IPS-18c (cell line): ENCODE results near the gene IZUMO1.
"Not testable (repeated sequence)": the region's sequence is repeated elsewhere in the genome, so short reads cannot be mapped to it uniquely, and the experiment has no call there.

ENCODE experiments used
- H3K4me3 ChIP-seq: 2 replicates; pipeline ENCODE4 v1.7.0; 2013; ENCODE audit warnings: low read depth, mild to moderate bottlenecking, low read length, moderate library complexity; ENCODE audit not compliant: insufficient read depth
- H3K9me3 ChIP-seq: one replicate; pipeline ENCODE4 v1.6.1; 2013; ENCODE audit warnings: mild to moderate bottlenecking, low read length, moderate library complexity; ENCODE audit not compliant: control insufficient read depth, insufficient read depth

The IZUMO1 gene

DNA sequence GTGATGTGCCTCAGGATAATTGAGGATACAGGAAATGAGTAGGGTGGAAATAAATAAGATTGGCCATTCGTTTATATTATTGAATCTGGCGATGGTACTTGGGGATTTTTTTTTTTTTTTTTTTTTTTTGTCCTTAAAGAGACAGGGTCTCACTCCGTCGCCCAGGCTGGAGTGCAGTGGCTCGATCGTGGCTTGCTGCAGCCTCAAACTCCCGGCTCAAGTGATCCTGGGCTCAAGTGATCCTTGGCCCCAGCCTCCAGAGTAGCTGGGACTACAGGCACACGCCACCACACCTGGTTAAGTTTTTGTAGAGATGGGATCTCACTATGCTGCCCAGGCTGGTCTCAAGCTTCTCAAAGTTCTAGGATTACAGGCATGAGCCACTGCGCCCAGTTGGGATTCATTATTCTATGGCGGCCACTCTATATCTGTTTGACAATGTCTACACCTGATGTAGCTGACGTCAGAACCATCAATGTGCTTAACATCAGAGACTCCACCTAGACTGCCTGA is 24.5 kb downstream of the IZUMO1 start:
- Histone ChIP-seq H3K9me3 (peaks cover 2% of the 10 kb centered on the region), H3K4me3 (no peak overlapping the region)

DNA sequence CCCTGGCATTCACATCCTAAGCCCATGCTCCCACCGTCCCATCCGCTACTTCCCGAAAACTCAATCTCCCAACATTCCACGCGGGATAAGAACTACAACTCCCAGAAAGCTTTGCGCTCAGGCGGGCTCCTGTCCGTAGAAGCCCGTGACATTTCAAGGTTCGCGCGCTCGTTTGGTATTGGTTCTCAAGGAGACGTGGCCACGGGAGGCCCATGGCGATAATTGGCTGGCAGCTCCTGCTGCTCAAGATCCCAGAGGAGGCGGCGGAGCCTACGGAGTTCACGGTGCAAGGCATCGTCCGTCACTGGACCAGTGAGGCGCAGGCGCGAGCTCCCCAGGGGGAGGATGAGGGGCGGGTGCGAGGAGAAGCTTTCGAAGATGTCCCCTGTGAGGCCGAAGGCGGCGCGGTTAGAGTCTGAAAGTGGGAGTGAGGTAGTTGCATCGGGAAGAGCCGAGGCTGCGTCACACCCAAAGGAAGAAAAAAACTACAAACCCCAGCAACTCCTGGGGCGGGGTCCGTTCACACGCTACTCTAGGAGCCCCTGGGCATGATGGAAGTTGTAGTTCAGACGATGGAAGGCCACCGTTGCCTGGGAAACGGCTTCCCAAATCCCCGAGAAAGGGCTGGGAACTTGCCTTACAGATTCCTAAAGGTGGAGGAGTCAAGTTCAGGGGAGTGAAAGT is 26.0 kb downstream of the IZUMO1 start:
- Histone ChIP-seq H3K9me3 (peaks cover 2% of the 10 kb centered on the region), H3K4me3 (peak overlapping the region; percentile 71)

DNA sequence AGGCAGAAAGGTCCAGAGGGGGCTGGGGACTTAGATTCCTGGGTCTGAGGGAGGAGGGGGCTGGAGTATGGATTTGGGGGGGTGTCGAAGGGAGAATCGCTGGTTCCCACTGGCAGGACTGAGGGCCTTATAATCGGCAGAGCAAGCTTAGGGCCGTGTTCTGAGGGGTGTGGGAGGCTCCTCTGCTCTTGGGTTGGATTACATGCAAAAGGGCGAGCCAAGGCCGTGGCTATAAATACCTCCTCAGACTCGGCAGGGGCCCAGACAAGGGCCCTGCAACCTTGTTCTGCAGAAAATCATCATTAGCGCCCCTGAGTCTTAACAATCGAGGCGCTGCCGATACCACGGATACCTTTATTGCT is 26.5 kb downstream of the IZUMO1 start:
- Histone ChIP-seq H3K9me3 (peaks cover 2% of the 10 kb centered on the region), H3K4me3 (peak overlapping the region; percentile 26)

DNA sequence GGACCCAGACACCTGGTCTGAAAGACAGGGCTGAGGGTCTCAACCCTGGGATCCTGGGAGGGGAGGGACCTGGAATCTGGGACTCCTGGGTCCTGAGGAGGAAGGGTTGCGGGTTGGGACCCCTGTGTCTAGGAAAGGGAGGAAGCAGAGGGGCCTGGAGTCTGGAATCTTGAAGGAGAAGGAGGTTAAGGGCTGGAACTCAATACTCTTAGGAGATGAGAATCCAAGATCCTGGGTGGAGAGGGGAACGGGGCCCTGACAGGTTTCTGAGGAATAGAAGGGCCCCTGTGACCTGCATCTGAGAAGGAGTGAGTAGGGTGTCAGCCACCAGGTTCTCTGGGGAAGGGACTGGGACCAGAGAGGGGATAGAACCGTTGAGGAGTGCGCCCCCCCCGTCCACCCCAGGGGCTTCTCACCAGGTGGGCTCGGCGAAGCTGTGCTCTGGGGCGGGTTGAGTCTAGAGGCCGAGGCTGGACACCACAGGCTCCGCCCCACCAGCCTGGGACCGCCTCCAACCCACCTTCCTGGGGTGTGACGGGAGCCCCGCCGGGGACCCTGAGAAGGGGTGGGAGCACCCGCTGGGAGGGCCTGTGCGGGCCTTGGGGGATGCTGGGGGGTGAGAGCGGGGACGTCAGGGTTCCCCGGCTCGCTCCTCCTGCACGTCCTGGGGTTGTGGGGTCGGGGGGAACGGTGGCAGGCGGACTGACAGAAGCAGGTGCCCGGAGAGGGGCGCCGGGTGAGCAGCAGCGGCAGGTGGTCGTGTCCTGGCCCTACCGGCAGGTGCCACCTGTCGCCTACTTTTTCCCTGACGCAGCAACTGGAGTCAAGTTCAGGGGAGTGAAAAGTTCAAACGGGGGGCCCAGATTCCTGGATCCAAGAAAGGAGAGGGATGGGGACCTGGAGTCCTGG is 27.2 kb downstream of the IZUMO1 start, which contains the start of gene MAMSTR:
Gene MAMSTR, minus strand, starts transcription at position 463 of the 909 bp plus-strand sequence. CDS start 694 bp downstream, outside the sequence.
- peak within 1 kb of the TSS; percentile 26 for H3K4me3 ChIP-seq
- H3K9me3 ChIP-seq, result peaks cover 2% of the 10 kb centered on the region

DNA sequence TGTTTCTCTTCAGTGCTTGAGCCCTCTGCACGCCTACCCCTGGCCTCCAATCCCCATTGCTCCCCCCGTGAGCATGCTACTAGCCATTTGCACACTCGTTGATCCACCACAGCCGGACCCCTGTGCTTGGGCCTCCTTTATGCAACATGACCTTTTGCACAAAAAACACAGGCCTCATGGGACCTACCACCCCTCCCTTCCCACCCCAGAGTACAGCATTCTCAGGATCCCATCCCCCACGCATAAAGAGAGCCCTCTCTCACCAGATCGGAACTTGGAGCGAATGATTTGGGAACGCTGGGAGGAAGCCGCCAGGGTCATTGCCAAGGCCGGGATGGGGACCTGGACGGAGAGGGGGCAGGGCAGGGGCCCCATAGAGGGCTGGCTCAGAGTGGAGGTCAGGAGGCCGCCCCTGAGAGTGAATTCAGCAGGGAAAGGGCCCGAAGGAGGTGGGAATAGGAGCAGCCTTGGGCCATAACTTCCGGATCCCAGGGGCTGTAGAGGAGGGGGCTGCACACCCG is 27.9 kb downstream of the IZUMO1 start:
- peaks cover 2% of the 10 kb centered on the region for H3K9me3 ChIP-seq
- H3K4me3 ChIP-seq, result no peak overlapping the region

DNA sequence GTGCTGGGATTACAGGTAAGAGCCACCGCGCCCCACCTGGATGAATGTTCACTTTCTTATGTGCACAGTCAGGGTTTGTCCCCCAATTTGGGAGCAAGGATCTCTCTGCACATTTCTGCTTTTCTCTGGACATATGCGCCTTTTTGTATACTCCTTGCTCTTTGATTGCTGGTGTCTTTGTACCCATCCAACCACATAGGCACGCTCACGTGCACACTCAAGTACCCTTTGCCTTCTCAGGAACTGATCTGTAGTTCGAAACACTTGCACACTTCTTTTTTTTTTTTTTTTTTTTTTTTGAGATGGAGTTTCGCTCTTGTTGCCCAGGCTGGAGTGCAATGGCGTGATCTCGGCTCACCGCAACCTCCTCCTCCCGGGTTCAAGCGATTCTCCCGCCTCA is 28.6 kb downstream of the IZUMO1 start:
- H3K4me3 ChIP-seq, H3K9me3 ChIP-seq: not testable (repeated sequence)

DNA sequence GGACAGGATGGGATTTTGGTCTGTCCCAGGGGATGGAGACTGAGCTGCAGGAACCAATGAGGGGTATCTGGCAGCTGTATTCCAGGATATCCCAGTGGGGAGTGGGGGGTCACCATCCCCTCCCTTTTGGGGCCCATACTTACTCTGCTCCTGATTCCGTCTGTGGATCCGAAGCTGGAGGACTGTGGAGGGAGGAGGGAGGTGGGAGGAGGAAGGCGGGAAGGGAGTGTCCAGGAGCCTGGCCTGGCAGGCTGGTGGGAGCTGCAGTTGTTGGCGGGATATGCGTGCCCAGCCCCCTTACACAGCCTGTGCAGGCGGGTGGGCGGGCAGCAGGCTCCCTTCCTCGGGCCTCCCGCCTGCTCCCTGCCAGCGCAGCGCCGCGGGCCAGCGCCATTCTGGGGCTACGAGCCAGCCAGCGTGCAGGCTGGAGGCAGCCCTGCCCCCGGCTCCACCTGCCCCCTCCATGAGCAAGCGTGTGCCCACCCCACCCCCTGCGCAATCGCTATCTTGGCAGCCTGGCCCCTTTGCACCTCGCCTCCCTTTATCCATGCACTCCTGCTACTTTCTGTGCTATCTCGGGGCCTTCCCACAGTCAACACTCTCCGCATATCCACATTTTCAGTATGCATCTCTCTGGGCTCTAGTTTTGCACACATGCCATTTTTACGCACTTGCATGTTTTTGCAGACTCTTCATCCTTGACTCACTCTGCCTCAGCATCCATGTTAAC is 30.0 kb downstream of the IZUMO1 start:
- H3K4me3 ChIP-seq, result peak overlapping the region; percentile 28; the same call in 1 of the 2 replicates
- peaks cover 2% of the 10 kb centered on the region for H3K9me3 ChIP-seq

DNA sequence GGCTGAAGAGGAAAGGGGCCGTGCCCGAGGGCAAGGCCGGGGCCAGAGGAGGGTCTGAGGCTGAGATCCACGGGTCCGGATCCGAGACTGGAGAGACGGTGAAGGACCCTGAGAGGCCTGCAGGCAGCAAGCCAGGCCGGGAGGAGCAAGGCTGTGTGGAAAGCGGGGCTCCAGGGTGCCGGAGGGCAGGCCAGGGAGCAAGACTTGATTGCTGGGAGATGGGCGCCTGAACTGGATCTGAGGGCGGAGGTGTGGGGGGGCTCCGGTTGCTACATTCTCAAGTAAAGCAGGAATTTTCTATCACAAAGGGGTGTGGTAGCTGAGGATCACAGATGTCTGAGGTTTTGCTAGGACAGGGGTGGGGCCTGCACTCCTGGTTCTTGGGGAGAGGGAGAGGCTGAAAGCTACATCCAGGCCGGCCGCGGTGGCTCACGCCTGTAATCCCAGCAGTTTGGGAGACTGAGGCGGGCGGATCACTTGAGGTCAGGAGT is 31.0 kb downstream of the IZUMO1 start:
- H3K4me3 ChIP-seq, result no peak overlapping the region
- H3K9me3 ChIP-seq, result peaks cover 2% of the 10 kb centered on the region

DNA sequence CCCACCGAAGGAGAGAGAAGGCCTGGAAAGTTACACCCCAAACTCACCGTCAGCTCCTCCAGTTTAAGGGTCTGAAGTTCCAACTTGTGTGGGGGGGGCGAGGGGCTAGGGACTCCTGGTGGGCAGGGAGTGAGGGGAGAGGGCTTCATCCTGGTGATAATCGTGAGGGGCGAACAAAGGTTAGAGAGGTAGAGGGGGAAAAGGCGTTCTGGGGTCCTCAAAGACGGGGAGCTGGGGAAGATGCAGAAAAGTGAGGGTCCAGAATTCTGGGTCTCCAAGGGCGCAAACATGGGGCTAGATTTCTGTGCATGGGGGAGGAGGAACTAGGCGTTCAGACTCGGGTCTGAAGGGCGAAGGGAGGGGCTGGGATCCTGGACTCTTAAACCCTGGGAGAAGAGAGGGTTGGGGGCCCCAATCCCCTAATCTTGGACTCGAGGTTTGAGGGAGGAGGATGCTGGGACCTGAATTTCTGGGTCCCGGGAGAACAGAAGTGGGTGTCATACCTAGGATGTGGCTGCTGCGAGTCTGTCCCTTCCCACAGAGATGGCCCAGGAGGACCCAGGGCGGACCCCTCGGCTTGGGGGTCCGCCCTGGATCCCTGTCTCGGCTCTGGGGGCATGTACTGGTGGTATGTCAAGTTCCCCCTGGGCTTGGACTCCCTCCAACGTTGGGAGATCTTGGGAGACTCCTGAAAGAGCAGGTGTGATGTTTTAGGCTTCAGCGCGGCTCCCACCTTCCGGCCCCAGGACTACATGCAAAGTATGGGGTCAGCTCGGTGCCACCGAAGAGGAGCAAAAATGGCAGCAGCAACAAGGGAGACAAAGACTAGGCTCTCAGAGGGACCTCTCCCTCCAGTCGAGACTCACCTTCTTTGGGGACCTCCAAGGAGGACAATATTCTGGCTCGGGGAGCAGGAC is 31.7 kb downstream of the IZUMO1 start:
- Histone ChIP-seq H3K9me3 (peaks cover 2% of the 10 kb centered on the region), H3K4me3 (peak overlapping the region; percentile 95)

DNA sequence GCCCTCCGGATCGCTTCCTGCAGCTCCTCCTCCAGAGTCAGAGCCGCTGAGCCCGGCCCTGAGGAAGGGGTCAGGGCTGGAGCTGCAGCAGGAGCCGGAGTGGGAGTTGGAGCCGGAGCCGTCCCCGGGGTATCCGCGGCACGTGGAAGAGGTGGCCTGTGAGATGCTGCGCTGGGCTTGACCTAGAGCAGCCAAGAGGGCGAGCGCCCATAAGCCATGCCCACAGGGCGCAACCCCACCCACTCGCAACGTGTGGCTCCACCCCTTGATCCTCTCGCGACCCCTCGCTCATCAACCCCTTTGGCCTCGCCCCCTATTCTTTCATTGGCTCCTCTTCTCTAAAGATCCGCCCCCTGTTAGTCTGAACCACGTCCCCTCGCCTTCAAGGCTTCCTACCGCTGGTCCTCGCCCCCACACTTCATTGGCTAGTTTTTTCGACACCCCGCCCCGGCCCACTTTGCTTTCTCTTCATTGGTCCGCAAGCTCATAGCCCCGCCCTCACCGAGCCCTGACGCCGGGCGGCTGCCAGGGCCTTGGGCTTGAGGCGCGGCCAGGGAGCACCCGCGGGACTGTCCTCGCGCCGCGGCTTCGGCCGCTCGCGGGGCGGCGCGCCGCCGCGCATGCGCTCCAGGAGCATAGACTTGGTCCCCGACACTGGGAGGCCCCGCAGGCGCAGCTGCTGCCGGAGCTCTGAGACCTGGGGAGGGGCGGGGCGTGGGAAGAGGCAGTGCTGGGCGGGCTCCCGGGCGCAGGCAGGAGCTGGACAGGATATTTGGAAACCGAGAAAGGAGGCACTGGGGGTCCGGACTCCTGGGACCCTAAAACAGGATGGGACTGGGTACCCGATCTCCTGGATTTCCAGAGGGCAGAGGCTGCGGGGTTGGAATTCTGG is 32.6 kb downstream of the IZUMO1 start:
- H3K4me3 ChIP-seq, result peak overlapping the region; percentile 95
- peaks cover 2% of the 10 kb centered on the region for H3K9me3 ChIP-seq

DNA sequence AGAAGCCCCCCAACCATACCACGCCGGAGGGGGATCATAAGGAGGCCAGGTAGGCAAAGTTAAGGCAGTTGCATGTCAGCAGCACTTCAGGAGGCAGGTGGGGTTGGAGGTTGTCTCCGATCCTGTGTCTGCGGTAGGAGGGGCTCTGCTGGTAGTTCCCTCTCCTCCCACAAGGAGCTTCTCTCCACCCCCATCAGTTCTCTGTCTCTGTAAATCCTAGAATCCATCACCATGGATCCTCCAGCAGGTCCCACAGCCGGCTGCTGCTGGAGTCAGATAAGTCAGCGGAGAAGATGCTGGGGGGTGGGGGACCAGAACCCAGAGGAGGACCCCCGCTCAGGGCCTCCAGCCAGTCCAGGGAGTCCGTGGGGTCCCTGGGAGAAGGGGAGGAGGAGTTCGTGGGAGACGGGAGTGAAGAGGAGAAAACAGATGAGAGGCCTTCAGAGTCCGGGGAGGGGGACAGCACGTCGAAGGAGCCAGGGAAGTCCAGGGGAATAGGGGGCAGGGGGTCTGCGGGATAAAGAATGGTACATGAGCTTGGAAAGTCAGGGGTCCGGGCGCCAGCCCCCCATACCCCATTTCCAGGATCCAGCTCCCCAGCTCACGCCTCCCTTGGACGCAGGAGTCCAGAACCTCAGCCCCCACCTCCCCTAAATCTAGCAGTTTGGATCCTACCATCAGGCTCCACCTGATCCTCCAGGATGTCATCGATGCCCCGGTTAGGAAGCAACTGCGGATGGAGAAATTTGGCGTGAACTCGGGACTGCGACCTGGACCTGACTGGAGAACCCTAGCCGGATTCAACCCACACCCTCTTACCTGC is 33.5 kb downstream of the IZUMO1 start:
- H3K9me3 ChIP-seq, result no peaks in the 10 kb centered on the region
- H3K4me3 ChIP-seq, result peak overlapping the region; percentile 95

DNA sequence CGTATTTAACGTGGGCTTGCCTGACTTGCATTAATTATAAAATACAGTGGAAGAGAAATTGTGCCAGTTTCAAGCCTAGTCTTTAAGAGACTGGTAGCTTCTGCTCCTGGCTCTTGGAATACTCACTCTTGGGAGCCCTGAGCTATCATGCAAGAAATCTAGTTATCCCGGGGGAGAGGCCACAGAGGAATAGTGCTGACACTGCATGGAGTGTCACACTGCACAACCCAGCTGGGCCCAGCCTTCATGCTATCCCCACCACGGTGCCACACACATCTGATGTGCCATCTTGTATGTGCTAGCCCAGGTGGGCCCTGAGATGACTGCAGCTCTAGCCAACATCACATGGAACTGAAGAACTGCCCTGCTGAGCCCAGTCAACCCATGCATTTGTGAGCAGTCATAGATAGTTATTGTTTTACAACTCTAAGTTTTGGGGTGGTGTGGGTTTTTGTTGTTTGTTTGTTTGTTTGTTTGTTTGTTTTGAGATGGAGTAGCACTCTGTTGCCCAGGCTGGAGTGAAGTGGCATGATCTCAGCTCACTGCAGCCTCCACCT is 35.5 kb downstream of the IZUMO1 start:
- Histone ChIP-seq H3K9me3 (no peaks in the 10 kb centered on the region), H3K4me3 (no peak overlapping the region)

DNA sequence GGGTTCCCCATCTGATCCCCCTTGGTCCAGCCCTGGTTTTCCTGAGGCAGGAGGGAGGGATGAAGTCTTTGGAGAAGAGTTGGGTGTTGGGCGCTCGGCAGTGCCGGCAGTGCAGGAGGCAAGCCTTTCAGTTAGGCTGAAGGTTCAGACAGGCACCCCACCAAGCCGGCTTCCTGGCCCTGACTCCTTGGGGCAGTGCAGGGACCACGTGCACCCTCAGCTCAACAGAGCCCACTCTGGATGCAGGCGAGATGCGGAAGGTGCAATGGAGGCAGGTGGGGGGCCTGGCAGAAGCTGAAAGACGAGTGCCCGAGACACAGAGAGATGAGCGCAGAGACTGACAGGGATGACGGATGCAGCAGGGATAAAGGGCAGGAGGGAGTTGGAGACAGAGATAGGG is 38.2 kb downstream of the IZUMO1 start:
- Histone ChIP-seq H3K9me3 (no peaks in the 10 kb centered on the region), H3K4me3 (no peak overlapping the region)

DNA sequence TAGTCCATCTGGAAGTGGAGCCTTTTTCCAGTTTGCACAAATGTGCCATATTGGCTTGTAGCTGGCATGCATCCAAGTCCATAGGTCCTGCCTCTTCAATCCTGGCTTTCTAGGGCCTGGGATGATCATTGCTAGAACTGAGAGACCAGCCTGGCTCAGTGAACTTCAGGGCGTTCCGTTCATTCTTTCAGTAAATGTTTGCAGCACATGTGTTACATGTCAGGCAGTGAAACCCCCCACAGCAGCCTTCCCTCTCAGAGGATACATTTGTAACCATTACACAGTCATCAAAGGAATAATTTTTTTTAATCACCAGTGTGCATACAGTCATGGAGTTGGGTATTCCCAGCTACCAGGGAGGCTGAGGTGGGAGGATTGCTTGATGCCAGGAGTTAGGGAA is 41.3 kb downstream of the IZUMO1 start:
- Histone ChIP-seq H3K9me3 (no peaks in the 10 kb centered on the region), H3K4me3 (no peak overlapping the region)
